ENCODE measurements around the gene MELTF. TPM values are rescaled to one million over a fixed set of nuclear protein-coding genes. Genes with fewer than 3 reads are reported as not detected.
A peak's percentile ranks its signal among the peaks of the same experiment; 100 is the strongest.

MELTF gene
- total and polyA plus RNA-seq, 2 of the 13 experiments (the other 11 are each of a cell fraction or from before 2014, with no cell fraction given) = 3.2 to 7.5 TPM

DNA sequence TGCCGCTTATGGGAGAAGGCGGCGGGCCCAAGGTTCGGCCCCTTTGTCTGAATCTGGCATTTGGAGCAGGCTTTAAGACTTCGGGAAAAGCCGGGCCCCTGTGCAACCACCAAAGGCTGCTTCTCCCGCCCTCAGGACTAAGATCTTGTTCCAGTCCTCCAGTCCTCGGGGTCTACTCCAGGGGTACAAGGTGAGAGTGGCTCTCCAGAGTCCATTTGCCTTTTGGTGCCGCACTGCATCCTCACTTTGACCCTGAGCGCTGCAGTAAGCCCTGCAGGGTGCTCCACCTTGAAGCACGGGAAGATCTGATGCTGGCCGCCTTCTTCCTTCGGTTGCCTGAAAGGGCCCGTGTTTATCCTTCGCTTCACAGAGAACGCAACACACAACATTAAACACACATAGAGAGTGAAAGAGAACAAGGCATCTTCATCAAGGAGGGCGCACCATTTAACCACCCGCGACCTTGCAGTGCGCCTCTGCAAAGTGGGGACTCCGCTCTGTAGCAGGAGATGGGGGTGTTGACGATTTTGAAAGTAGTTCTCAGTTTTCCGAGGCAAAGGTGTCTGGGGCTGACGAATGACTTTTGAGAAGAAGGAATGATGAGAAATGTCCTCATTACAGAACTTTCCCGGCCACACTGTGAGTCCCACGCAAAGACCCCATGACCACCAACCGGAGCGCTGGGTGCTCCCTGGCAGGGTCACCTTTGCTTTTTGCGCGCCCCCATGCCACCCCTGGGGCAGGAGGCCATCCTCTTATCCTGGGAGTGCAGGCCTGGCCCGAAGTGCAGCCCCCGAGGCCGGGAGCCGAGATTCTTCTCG is 62.0 kb downstream of the MELTF start:
- FAIRE-seq (no peak), ATAC-seq (no peak), DNase-seq (ENCODE audit: low spot score) (no peak)
- CTCF ChIA-PET (ENCODE audit: low intra/inter-chr PET ratio, low total read pairs) = interaction anchor here (0.7 kb wide), 1 partner anchor 102 kb away, joined by 3 read pairs; no protein-coding TSS in a partner anchor
- H3K9ac ChIP-seq (ENCODE audit: insufficient read depth, low read depth, low read length) = peak overlapping the region; percentile 89
- POLR2A ChIA-PET = interaction anchor here (0.8 kb wide), 1 partner anchor 26 kb away, joined by 3 read pairs; the partner anchor contains the start of gene NCBP2
- H3K4me1 ChIP-seq (ENCODE audit: insufficient read depth, low read length) = peaks cover 76% of the 10 kb centered on the region
- in situ Hi-C loops (cut with HindIII; ENCODE audit: extremely low pct_ligation_motif_present, low pct_unique_long_range_greater_than_20kb) = no loop called here
- intact Hi-C loops (cut with micrococcal nuclease; ENCODE audit: unreplicated experiment) = no loop called here
- peak overlapping the region; percentile 63 for H3K27ac ChIP-seq (ENCODE audit: extremely low read length, insufficient read depth, low read length)
- H2AFZ ChIP-seq (ENCODE audit: low read length) = no peak overlapping the region
- H4K20me1 ChIP-seq (ENCODE audit: insufficient read depth, low read length) = no peaks in the 10 kb centered on the region
- H3K4me3 ChIP-seq (replicated peaks in 1 of 3; ENCODE audit: insufficient read depth in 1 of 3, low read depth in 2 of 3, low read length in 3 of 3) = peak overlapping the region; percentile 61 to 82 (median 78)
- BruUV-seq (replicated peaks) = TSS peak; percentile 39
- H3K9me3 ChIP-seq (ENCODE audit: low read length) = no peaks in the 10 kb centered on the region
- H3K27me3 ChIP-seq (ENCODE audit: control insufficient read depth in 1 of 2, insufficient read depth in 2 of 2, low read length in 2 of 2) = no peaks in the 10 kb centered on the region
- peak overlapping the region; percentile 85 for H3K4me2 ChIP-seq (ENCODE audit: low read depth, low read length)
- peaks cover 43% of the 10 kb centered on the region for H3K79me2 ChIP-seq (ENCODE audit: insufficient read depth, low read length)
- 75% methylated on average over 21 of the region's 35 CpGs for WGBS (ENCODE audit: low lambda C conversion rate)
- peaks cover 6 to 25% of the 10 kb centered on the region in 2 experiments for H3K36me3 ChIP-seq (replicated peaks in 1 of 2; ENCODE audit: control insufficient read depth in 1 of 2, insufficient read depth in 2 of 2, low read length in 2 of 2)
- TF ChIP-seq ZNF501 (CRISPR knock-in tag; IDR thresholded peaks at IDR 0.05) (peak; percentile 58; the same call in 1 of the 2 replicates), HOXA7 (CRISPR knock-in tag; IDR thresholded peaks at IDR 0.05) (0 out of 2 replicates have a peak, but pooled peaks have one; percentile 0), MYNN (CRISPR knock-in tag; IDR thresholded peaks at IDR 0.05; ENCODE audit: low read depth) (no peak), ZNF776 (CRISPR knock-in tag; IDR thresholded peaks at IDR 0.05) (no peak), PHF21A (CRISPR knock-in tag; IDR thresholded peaks at IDR 0.05) (0 out of 2 replicates have a peak, but pooled peaks have one; percentile 25), KAT7 (CRISPR knock-in tag; IDR thresholded peaks at IDR 0.05; ENCODE audit: borderline replicate concordance) (0 out of 2 replicates have a peak, but pooled peaks have one; percentile 8), HDAC1 (CRISPR knock-in tag; IDR thresholded peaks at IDR 0.05) (peak; percentile 4; the same call in 1 of the 2 replicates), POLR2AphosphoS5 (IDR thresholded peaks at IDR 0.05; ENCODE audit: low read depth, low read length) (0 out of 2 replicates have a peak, but pooled peaks have one; percentile 0), SNAI1 (CRISPR knock-in tag; IDR thresholded peaks at IDR 0.05; ENCODE audit: borderline replicate concordance) (0 out of 2 replicates have a peak, but pooled peaks have one; percentile 17), POLR2G (IDR thresholded peaks at IDR 0.05; ENCODE audit: low read depth, low read length) (peak; percentile 31; the same call in 1 of the 2 replicates), ZNF446 (CRISPR knock-in tag; IDR thresholded peaks at IDR 0.05) (peak; percentile 57; the same call in 1 of the 2 replicates), ZBTB38 (CRISPR knock-in tag; IDR thresholded peaks at IDR 0.05) (peak; percentile 98), ZNF792 (CRISPR knock-in tag; IDR thresholded peaks at IDR 0.05) (no peak)
- TF ChIP-seq, protein P1, sequence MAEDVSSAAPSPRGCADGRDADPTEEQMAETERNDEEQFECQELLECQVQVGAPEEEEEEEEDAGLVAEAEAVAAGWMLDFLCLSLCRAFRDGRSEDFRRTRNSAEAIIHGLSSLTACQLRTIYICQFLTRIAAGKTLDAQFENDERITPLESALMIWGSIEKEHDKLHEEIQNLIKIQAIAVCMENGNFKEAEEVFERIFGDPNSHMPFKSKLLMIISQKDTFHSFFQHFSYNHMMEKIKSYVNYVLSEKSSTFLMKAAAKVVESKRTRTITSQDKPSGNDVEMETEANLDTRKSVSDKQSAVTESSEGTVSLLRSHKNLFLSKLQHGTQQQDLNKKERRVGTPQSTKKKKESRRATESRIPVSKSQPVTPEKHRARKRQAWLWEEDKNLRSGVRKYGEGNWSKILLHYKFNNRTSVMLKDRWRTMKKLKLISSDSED (CRISPR knock-in tag; IDR thresholded peaks at IDR 0.05) = no peak
- TF ChIP-seq, protein P2, sequence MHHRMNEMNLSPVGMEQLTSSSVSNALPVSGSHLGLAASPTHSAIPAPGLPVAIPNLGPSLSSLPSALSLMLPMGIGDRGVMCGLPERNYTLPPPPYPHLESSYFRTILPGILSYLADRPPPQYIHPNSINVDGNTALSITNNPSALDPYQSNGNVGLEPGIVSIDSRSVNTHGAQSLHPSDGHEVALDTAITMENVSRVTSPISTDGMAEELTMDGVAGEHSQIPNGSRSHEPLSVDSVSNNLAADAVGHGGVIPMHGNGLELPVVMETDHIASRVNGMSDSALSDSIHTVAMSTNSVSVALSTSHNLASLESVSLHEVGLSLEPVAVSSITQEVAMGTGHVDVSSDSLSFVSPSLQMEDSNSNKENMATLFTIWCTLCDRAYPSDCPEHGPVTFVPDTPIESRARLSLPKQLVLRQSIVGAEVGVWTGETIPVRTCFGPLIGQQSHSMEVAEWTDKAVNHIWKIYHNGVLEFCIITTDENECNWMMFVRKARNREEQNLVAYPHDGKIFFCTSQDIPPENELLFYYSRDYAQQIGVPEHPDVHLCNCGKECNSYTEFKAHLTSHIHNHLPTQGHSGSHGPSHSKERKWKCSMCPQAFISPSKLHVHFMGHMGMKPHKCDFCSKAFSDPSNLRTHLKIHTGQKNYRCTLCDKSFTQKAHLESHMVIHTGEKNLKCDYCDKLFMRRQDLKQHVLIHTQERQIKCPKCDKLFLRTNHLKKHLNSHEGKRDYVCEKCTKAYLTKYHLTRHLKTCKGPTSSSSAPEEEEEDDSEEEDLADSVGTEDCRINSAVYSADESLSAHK (CRISPR knock-in tag; IDR thresholded peaks at IDR 0.05; ENCODE audit: borderline replicate concordance) = no peak
- TF ChIP-seq, protein P3, sequence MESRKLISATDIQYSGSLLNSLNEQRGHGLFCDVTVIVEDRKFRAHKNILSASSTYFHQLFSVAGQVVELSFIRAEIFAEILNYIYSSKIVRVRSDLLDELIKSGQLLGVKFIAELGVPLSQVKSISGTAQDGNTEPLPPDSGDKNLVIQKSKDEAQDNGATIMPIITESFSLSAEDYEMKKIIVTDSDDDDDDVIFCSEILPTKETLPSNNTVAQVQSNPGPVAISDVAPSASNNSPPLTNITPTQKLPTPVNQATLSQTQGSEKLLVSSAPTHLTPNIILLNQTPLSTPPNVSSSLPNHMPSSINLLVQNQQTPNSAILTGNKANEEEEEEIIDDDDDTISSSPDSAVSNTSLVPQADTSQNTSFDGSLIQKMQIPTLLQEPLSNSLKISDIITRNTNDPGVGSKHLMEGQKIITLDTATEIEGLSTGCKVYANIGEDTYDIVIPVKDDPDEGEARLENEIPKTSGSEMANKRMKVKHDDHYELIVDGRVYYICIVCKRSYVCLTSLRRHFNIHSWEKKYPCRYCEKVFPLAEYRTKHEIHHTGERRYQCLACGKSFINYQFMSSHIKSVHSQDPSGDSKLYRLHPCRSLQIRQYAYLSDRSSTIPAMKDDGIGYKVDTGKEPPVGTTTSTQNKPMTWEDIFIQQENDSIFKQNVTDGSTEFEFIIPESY (CRISPR knock-in tag; IDR thresholded peaks at IDR 0.05) = peak; percentile 69
- TF ChIP-seq, protein P4, sequence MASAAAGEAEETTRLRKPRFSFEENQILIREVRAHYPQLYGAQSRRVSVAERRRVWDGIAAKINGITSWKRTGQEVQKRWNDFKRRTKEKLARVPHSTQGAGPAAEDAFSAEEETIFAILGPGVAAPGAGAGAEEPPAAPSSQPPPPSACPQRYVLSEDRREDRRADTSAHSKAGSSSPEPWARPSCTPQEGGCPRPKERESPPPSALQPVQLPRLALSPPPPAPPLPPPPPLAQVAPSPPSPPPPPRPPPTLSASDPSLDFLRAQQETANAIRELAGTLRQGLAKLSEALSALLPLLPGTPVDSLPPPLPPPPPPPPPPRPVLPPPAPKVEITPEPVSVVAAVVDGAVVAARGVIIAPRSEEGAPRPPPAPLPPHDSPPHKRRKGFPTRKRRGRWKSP (CRISPR knock-in tag; IDR thresholded peaks at IDR 0.05) = 0 out of 2 replicates have a peak, but pooled peaks have one; percentile 18

All from HepG2 (cell line).